ENCODE data around the gene UBE2H. TPM values are rescaled to one million over a fixed set of nuclear protein-coding genes. Genes with fewer than 3 reads are reported as not detected.

UBE2H gene
- total RNA-seq, 1 donor from 2014 or later = 80.7 TPM

DNA sequence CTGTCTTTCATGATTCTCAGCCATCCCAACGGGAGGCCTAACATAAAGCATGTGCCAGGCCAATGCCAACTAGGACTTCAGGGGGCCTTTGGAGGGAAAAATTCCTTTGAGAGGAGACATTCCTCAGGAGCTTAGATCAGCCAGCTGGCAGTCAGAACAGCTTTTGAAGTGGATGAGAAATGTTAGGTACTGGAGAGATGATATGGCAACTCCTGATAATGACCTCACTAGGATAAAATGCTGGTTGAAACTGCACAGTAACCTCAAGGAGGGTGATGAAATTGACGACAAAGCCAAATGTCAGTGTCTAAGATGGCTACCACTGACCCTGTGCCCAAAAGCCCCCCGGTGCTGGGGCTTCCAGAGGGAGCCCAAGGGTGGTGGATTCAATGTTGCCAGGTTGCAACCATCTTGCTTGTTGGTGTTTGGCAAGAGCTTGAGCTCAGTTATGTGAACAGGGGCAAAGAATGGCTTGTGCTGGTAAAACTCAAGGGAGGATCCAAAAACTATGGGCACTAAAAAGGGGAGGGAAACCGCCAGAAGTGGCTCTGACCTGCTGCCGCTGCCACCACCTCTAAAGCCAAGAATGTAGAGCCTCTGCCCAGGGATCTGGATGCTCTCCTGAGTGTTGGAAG lies 121.2 kb downstream of the UBE2H start:
- peak overlapping the region; percentile 65 for H3K4me3 Mint-ChIP-seq
- DNase-seq (ENCODE audit: extremely low spot score, unreplicated experiment) = no peak
- TF ChIP-seq, protein P1, sequence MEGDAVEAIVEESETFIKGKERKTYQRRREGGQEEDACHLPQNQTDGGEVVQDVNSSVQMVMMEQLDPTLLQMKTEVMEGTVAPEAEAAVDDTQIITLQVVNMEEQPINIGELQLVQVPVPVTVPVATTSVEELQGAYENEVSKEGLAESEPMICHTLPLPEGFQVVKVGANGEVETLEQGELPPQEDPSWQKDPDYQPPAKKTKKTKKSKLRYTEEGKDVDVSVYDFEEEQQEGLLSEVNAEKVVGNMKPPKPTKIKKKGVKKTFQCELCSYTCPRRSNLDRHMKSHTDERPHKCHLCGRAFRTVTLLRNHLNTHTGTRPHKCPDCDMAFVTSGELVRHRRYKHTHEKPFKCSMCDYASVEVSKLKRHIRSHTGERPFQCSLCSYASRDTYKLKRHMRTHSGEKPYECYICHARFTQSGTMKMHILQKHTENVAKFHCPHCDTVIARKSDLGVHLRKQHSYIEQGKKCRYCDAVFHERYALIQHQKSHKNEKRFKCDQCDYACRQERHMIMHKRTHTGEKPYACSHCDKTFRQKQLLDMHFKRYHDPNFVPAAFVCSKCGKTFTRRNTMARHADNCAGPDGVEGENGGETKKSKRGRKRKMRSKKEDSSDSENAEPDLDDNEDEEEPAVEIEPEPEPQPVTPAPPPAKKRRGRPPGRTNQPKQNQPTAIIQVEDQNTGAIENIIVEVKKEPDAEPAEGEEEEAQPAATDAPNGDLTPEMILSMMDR (conservative IDR thresholded peaks at IDR 0.05) = no peak
- peaks cover 22% of the 10 kb centered on the region for H3K36me3 Mint-ChIP-seq
- no peaks in the 10 kb centered on the region for H3K9me3 Mint-ChIP-seq
- peak overlapping the region; percentile 94 for H3K27ac Mint-ChIP-seq
- H3K27me3 Mint-ChIP-seq = no peaks in the 10 kb centered on the region
- H3K4me1 Mint-ChIP-seq (ENCODE audit: unreplicated experiment) = peaks cover 54% of the 10 kb centered on the region

DNA sequence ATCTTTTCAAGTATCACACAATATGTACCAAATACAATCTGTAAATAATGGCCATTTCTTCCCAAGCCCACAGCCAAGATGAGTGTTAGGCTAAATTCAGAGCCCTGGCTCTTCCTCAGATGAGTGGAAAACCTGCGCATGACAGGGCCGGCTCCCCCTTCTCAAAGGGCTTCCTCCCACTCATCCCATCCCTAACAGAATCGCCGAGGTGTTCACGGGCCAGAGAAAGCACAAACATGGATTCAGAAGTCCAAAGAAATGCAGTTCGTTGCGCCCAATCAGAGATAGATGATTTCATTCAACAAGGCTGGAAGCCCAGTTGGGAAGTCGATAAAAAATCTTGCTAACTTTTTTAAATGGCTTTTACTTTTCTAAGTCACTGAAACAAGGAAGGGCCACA lies 121.8 kb downstream of the UBE2H start:
- Mint-ChIP-seq H3K9me3 (no peaks in the 10 kb centered on the region), H3K27ac (peak overlapping the region; percentile 94), H3K4me1 (ENCODE audit: unreplicated experiment) (peaks cover 49% of the 10 kb centered on the region), H3K27me3 (no peaks in the 10 kb centered on the region), H3K4me3 (no peak overlapping the region), H3K36me3 (peaks cover 18% of the 10 kb centered on the region)
- TF ChIP-seq, protein P1 (conservative IDR thresholded peaks at IDR 0.05) = no peak
- DNase-seq (ENCODE audit: extremely low spot score, unreplicated experiment) = no peak

DNA sequence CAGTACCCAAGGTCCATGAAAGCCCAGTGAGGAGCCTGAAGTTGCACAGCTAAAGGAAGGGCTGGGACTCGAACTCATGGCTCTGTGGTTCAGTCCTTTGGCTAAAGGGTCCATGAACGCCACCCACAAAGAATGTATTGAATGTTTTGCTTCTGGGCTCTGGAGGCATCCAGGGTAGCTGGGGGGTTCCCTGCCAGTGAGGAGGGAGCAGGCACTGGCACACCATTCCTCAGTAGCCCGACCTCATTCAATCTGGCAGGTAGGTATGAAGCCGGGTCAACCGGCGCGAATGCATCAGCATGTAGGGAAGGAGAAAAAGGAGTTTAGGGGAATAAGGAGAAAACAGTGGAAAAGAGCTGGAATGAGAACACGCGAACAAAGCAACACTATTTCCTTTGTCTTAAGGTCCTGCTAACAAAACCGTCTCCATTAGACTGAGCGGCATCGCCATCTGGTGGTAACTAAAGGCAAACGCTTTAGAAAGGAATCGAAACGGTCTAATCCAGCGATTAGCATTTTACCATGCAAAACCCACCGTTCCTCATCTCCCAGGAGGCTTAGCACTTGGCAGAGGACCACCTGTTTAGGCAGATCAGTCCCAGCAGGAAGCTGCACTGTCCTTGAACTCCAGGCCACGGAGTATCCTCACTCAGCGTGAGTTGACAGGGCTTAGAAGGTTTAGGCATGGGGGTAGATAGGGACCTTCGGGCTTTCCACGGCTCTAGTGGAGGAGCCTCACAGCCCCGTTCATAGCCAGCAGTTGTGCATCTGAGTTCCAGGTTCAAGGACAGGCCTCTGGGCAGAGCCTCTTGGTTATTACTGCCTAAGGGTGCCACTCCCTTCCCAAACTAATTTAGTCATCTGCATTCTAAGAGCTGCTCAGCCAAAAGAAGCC lies 122.8 kb downstream of the UBE2H start:
- Mint-ChIP-seq H3K27me3 (no peaks in the 10 kb centered on the region), H3K27ac (peak overlapping the region; percentile 94), H3K4me3 (peak overlapping the region; percentile 73), H3K36me3 (peaks cover 18% of the 10 kb centered on the region), H3K4me1 (ENCODE audit: unreplicated experiment) (peaks cover 49% of the 10 kb centered on the region), H3K9me3 (no peaks in the 10 kb centered on the region)
- TF ChIP-seq, protein P1 (conservative IDR thresholded peaks at IDR 0.05) = peak; percentile 91
- DNase-seq (ENCODE audit: extremely low spot score, unreplicated experiment) = no peak

DNA sequence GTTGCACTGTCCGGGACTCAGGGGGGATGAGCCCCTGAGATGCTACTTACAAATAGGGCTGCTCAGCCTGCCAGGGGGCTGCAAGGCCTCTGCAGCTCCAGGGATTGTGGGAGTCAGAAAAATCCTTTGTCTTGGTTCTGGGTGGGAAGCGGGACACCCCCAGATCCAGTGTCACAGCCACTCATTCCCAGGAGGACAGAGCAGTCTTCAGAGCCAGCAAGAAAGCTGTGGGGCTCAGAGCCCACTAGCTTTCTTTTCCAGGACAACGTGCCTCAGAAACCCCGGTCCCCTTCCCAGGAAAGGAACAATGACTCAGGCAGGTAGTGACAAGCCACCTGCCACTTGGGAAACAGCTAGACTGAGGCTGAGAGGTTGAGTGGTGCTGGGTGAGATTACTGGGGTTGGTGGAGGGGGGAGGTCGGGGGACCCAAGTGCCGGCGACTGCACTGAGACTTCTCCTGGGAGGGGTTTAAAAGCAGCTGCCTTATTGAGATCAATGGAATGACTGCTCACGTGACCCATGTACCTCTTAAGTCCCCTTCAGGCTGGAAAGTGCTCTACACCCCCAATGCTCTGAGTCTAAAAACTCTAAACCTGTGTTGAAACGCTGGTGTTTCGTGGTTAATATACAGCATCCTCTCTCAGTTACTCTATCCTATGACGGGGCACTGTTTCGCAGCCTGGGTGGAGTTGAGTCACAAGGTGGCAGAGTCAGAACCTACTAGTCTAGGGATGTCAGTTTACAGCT lies 123.6 kb downstream of the UBE2H start:
- Mint-ChIP-seq H3K27ac (peak overlapping the region; percentile 94), H3K4me1 (ENCODE audit: unreplicated experiment) (peaks cover 45% of the 10 kb centered on the region), H3K4me3 (no peak overlapping the region), H3K27me3 (no peaks in the 10 kb centered on the region), H3K36me3 (peaks cover 14% of the 10 kb centered on the region), H3K9me3 (no peaks in the 10 kb centered on the region)
- no peak for DNase-seq (ENCODE audit: extremely low spot score, unreplicated experiment)
- TF ChIP-seq, protein P1 (conservative IDR thresholded peaks at IDR 0.05) = no peak

DNA sequence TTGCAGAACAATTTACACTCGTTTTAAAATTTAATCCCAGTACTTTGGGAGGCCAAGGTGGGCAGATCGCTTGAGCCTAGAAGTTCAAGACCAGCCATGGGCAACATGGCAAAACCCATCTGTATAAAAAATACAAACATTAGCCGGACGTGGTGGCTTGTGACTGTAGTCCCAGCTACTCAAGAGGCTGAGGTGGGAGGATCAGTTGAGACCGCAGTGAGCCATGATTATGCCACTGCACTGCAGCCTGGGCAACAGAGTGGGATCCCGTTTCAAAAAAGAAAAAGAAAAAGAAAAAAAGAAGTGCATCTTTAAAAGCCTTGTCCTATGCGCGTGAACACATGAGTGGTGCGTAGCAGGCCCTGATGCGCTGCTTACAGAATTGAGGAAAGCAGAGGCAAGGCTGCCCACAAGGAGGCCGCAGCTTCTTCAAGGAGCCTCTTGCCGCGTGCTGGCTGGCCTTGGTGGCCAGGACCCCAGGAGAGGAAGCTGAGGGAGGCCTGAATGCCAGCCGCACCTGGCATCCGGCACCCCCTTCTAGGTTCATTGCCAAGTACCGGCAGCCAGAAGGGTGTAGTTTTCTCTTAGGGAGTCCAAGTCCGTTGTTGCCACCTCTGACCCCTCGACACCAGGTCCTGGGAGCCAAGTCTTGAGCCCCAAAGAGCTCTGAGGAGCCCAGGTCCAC lies 124.5 kb downstream of the UBE2H start:
- Mint-ChIP-seq H3K4me1 (ENCODE audit: unreplicated experiment) (peaks cover 35% of the 10 kb centered on the region), H3K9me3 (no peaks in the 10 kb centered on the region), H3K36me3 (peaks cover 11% of the 10 kb centered on the region), H3K27ac (peak overlapping the region; percentile 94), H3K4me3 (no peak overlapping the region), H3K27me3 (no peaks in the 10 kb centered on the region)
- TF ChIP-seq, protein P1 (conservative IDR thresholded peaks at IDR 0.05) = no peak
- DNase-seq (ENCODE audit: extremely low spot score, unreplicated experiment) = no peak
